Raji (cell line): ENCODE measurements around the gene CRADD.

ENCODE experiments used
- POLR2A ChIP-seq: IDR thresholded peaks from 2 replicates; pipeline ENCODE4 v1.6.1; 2011; ENCODE audit warnings: low read depth, low read length, control low read depth; ENCODE audit not compliant: insufficient read depth

Gene CRADD

DNA sequence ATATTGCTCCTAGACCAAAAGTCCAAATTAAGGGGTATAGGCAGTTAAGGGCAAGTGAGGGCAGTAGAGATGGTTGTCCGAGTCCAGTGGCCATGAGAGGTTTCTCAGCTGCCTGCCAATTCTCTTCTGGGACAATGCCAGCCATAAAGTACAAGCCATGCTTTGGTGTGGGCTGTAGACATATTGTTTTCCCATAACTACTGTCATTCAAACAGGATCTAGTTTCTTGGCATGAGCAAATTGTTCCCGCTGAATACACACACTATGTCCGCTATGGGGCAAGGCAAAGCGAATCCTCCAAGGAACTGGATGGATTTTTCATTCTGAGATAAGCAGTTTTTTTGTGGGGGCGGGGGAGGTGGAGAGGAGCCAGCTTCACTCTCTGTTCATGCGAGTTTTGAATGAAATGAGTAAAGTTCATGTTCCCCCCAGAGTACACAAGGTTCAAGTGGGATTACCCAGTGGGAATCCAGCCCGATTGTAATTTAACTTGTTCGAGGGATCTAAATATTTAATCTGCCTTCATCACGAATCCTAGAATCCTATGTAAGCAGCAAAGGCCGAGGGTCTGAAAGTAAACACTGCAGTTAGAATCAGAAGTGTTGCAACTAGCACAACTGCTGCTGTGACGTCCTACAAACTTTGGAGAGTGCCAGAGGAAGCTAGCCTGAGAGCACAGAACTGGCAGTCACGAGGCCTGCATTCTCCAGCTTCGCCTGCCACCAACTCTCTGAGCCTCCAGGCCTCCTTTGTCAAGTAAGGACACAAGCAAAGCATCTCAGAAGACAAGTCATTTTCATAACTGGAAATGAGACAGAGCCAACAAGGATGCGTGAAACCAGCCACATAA is 137.0 kb downstream of the CRADD start:
- no peak for TF ChIP-seq POLR2A

DNA sequence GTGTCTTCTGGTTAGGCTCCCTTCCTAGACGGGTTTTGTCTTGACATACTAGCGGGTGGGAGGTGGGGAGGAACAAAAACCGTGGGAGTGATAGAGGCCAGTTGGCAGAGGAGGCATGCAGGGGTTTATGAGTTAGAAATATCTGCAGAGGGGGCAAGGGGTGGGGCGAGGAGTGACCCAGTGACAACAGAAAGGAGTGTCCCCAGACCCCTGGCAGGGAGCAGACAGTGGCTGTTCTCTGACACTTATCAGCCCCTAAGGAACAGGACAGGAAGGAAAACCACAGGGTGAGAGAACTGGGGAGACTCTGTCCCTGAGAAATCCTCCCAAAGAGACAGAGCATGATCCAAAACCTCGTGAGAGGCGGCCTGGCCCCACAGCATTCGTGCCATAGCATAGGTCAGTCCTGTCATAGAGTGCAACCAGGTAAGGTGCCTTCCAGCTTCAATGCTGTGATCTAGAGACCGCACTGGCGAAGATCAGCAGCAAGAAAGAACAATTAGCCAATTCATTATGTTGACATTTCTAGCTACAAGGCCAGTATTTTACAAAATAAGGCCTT is 141.4 kb downstream of the CRADD start:
- no peak for TF ChIP-seq POLR2A

DNA sequence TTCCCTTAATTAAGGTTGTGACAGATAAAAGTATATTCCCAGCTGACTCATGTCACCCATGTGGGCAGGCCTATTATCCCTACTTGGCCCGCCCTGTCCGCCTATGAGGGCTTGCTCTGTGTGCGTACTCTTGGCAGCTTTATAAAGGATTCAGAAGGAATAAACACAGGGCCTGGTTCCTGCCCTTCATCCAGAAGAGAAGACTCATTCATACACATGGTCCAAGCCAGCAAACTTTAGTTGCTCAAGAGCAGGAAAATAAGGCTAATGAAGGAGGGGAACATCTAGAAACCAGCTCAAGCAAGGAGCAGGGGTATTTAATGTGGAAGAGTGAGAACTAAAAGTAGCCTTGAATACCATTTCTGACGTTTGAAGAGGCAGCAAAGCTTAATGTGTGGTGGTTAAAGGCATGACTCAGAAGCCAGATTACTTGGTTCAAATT is 141.9 kb downstream of the CRADD start:
- no peak for TF ChIP-seq POLR2A

DNA sequence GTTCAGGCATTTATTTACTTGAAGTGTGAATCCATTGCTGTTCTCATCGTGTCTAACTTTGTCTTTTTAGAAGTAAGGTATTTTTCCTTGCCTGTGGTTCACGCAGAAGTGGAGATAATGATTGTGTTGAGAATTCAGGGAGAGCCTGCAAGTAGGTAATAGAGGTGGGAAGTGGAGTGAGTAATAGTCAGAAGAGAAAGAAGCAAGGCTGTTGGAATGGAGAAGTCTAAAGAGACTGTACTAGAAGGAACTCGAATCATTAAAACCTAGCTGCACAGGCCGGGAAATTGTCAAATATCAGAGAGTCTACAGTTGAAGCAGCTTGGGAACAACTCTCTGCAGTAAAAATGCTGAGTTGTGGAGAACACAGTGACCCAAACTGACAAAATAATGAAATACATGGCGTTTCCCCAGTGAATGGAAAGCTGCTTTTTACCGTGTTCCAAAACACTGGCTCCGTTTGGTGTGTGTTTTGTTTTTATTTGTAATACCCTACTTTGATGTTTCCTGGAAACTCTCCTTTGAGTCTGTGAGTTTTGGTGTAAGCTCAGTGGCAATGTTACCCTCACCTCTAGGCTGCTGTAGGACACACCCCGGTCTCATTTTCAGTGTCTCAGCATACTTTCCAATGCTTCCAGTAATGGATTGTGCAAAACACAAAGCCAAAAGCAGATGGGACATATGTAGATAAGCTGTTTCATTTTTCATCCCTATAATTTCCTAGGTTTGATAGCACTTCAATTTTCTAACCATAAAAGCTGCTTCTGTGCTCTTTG is 146.6 kb downstream of the CRADD start:
- no peak for TF ChIP-seq POLR2A

DNA sequence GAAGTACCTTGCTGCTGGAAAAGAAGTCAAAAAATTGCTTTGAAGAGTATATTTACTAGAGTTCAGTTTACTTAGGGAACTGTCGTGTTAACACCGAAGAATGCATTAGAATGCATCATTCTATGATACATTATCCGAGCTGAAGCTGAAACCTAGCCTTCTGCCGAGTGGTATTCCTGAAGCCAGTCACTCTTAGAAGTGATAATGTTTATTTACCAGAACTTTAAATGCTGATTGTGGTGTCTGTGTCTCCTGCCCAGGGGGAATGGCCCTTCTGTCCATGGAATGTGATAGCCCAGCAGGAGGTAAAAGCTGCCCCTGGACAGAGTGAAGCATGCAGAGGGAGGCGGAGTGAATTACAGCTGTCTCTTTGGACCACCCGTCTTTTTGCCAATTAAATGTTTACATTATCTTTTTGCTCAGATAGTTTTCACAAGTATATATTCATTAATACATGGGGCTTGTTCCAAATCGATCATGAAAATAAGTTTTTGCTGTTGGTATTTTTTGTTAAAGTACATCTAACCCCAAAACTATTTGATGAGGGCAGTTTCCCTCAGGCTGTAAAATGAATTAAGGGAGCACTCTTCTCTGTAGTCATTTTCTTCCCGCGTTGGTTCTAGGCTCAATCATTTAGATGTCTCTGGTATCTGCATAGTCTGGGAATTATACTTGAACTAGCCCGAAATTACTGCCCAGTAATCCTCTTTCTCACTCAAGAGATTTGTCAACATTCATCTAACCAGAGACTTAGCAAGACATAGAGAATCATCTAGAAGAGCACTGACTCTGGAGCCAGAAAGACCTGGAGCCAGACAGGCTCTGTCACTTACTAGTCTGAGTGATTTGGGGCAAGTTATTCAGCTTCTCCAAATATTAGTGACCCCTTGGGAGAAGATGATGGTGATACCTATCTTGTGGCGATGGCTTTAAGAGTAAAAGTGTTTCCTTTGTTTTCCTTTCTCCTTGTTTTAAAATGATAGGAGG is 147.6 kb downstream of the CRADD start:
- TF ChIP-seq POLR2A, result no peak

DNA sequence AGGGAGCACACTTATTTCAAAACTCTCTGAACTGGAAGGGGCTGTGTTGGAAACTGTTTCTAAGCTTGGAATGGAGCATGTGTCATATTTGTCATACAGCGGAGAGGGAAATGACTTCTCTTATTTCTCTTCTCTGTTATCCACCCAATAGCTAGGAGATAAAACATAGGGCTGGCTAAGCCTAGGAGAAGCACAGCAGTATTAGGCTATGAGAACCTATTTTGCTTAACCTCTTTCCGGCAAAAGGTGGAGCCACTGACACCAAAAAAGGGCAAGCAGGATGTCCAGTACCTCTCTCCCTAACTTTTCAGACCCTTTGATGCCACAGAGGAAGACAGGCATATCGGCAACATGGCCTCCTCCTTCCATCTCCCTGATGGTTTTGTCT is 148.3 kb downstream of the CRADD start:
- no peak for TF ChIP-seq POLR2A

DNA sequence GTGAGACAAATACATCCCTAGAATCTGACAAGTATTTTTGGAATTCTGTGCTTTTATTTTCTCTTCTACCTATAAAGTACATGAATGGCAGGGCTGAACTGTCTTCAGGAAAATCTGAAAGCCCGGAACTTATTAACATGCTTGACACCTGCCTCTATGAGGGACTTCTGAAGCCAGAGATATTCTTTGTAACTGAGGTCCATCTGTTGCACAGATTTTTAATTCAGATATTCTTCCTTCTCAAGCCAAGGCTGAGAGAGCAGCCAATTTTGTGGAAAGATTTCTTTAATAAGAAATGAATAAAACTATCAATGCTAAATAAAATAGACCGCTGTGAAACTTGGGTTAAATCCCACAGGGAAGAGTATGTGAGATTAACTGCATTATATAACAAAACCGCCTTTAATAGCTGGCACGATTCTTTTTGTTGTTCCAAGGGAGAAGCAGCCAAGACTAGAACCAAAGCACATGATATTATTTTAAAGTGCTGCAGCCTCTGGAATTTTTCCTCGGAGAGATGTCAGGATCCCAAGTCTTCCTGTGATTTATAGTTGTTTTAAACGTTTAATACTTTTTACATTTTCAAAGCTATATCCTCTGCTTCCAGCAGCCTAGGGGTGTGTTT is 148.9 kb downstream of the CRADD start:
- TF ChIP-seq POLR2A, result no peak

DNA sequence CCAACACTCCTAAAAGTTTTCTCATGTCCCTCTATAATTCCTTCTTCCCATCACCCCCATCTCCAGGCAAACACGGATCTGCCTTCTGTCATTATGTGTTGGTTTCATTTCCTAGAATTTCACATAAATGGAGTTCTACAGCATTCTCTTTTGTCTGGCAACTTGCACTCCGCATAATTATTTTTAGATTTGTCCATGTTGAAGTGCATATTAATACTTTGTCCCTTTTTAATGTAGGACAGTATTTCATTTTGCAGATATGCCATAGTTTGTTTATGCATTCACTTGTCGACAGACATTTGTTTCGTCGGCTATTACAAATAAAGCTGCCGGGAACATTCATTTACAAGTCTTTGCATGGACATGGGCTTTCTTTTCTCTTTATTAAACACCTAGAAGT is 150.0 kb downstream of the CRADD start:
- TF ChIP-seq POLR2A, result no peak

DNA sequence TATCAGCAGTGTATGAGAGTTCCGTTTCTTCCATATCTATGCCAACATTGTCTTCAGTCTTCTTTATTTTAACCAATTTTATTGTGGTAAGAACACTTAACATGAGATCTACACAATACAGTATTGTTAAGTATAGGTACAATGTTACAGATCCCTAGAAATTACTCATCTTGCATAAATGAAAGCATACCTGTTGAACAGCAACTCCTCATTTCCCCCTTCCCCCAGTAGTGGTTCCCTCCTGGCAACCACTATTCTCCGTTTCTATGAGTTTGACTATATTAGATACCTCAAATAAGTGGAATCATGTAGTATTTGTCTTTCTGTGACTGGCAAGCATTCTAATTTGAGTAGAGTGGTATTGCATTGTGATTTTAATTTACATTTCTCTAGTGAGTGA is 150.5 kb downstream of the CRADD start:
- TF ChIP-seq POLR2A, result no peak

DNA sequence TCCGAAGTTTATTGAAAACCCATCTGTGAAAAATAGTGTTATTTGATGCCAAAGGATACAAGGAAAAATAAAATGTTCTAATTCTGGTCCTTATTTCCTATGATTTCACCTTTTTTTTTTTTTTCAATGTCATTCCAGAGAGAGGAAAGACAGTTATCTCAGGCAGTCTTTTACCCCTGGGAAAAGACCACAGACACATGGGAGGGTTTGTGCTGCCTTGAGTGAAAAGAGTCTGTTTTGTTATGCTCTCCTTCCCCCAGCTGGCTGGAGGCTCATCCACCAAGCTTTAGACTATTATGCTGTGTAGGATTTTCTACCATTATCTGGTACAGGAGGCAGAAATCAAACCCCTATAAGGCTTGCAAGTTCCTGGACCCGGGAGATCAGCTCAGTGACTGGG is 151.8 kb downstream of the CRADD start:
- no peak for TF ChIP-seq POLR2A

DNA sequence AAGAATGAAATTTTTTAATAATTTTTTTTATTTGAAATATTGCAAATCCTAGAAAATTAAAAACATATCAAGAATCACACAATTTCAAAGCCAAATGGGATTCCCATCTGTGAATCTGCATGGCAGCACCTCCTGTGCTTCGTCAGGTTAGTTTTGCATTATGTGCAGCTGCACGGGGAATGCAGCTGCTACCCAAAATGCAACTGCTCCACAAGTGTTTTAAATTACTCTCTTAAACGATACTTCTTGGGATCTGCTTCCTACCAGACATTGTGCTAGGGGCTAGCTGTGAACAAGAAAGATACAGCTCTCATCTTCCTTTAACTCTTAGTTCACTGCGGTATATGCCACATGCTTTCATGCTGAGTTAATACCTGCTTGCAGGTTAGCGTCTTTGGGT is 154.2 kb downstream of the CRADD start:
- no peak for TF ChIP-seq POLR2A

DNA sequence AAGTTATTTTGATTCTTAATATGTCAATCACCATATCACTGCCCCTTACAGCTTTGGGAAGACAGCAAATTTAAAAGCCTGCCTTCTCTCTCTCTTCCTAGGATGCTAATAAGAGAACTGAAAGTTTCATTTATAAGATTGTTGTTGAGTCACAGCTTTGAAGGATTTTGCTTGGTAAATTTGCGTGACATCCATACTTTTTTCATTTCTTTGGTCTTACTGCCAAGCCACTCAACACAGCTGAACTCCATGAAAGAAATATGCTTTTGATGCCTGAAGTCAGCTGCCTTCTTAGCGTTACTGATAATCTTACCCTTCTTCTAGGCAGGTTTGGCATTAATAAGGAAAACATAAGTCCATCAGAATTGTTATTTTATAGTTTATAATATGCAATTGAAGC is 155.0 kb downstream of the CRADD start:
- TF ChIP-seq POLR2A, result no peak

DNA sequence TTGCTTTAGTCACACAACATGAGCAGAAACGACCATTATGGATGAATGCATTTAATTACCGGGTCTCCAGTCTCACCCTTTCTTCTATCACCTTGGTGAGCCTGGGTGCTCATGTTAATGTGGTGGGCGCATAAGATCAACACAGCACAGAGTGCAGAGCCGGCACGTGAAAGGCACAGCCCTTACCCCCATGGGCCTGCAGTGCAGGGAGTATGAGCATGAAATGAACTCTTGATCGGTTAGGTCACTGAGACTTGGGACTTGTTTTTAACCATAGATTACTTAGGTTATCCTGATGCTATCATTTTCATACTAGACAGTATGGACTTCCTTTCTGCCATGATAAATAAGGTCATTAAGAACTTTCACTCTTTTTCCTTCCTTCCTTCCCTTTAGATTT is 156.8 kb downstream of the CRADD start:
- no peak for TF ChIP-seq POLR2A

DNA sequence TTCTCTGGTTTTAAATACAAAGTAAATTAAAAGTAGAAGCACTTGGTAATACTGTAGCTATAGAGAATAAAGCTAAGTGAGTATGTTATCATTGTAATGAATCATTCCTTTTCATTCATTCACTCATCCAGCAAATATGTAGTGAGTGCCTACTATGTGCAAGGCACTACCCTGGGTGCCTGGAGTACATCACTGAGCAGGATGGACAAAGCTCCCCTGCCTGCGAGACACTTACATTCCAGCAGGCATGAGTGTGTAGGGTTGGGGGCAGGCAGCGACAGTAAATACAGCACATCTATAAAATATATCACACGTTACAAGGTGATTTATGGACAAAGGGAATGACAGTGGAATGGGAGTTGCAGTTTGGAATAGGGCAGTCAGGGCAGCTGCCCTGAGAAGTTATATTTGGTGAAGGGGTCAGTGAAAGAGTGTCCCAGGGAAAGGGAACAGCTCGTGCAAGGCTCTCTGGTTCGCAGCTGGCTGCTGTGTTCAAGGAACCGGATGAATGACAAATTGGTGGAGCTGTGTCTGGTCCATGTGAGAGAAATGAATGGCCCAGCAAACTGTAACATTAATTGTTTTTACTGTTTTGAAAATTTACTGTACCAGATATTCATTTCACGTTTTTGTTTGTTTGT is 159.6 kb downstream of the CRADD start:
- no peak for TF ChIP-seq POLR2A

DNA sequence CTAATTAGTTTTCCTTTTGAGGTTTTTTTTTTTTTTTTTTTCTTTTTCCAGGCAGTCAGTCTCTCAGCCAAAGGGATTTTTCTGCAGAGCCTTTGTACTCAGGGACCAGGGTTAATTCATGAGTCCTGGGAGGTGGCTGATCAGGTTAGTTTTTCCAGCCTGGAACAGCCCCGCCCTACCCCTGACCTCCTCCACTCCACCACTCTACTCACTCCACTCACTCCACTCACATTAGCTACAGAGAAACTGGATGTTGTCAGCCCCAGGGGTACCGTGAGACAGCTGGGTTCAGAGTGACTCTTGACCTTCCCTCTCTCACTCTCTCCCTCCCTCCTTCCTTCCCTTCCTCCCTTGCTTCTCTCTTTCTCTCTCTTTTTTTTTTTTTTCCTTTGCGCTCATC is 161.0 kb downstream of the CRADD start:
- TF ChIP-seq POLR2A, result no peak

DNA sequence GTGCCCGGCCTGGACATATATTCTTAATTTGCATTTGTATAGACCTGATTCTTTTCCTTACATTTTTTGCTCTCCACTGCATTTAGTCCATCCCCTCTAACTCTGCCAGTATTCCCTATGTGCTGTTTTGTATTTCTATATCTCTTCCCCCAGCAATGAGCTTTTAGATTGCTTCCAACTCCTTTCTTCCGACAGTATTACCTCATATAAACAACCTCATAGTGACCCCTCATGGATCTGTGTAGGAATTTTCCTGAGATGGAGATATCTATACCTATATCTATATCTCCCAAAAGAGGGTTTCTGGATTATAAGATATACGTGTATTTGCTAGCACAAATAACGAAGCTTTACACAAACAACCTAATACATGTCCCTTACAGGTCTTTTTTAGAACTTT is 161.9 kb downstream of the CRADD start:
- TF ChIP-seq POLR2A, result no peak
